HUES64 (cell line): ENCODE measurements around the gene ZNHIT3.

Experiments used
- H3K27ac ChIP-seq: 2 replicates; pipeline ENCODE4 v1.7.0; 2013; ENCODE audit warnings: low read depth, low read length, inconsistent platforms
- H3K27me3 ChIP-seq: 2 replicates; pipeline ENCODE4 v1.6.1; 2013; ENCODE audit warnings: mild to moderate bottlenecking, low read length; ENCODE audit not compliant: insufficient read depth
- H3K36me3 ChIP-seq: 2 replicates; pipeline ENCODE4 v1.6.1; 2013; ENCODE audit warnings: mild to moderate bottlenecking, low read length; ENCODE audit not compliant: insufficient read depth
- H3K4me1 ChIP-seq: 2 replicates; pipeline ENCODE4 v1.6.1; 2013; ENCODE audit warnings: mild to moderate bottlenecking, low read length, moderate library complexity; ENCODE audit not compliant: insufficient read depth
- H3K4me3 ChIP-seq: 2 replicates; pipeline ENCODE4 v1.5.1; 2013; ENCODE audit warnings: mild to moderate bottlenecking, low read length, moderate library complexity
- H3K9ac ChIP-seq: 2 replicates; pipeline ENCODE4 v1.6.1; 2013; ENCODE audit warnings: mild to moderate bottlenecking, low read depth, low read length
- H3K9me3 ChIP-seq: 2 replicates; pipeline ENCODE4 v1.6.1; 2013; ENCODE audit warnings: low read depth, low read length; ENCODE audit not compliant: insufficient read depth
- WGBS: fragments of 150-250, 120-280 bp; methylation state at CpG from one replicate; pipeline ENCODE4 v1.1.7; 2013; ENCODE audit warnings: missing lambda C conversion rate; 5-methylcytosine and 5-hydroxymethylcytosine counted together

Gene ZNHIT3

GRCh38 chr17:36485027-36485426 lies 1.5 kb upstream of the ZNHIT3 start:
- peaks cover 37% of the 10 kb centered on the region for H3K27me3 ChIP-seq
- H3K9ac ChIP-seq = no peak overlapping the region
- H3K27ac ChIP-seq = no peak overlapping the region
- H3K4me1 ChIP-seq = no peaks in the 10 kb centered on the region
- H3K9me3 ChIP-seq = no peaks in the 10 kb centered on the region
- peaks cover 6% of the 10 kb centered on the region for H3K36me3 ChIP-seq
- 92% methylated on average over 8 of the region's 8 CpGs for WGBS
- no peak overlapping the region for H3K4me3 ChIP-seq

- peaks cover 37% of the 10 kb centered on the region for H3K27me3 ChIP-seq
- no peak overlapping the region for H3K9ac ChIP-seq
- peaks cover 6% of the 10 kb centered on the region for H3K36me3 ChIP-seq
- no peak overlapping the region for H3K27ac ChIP-seq
- peak overlapping the region; percentile 74 for H3K4me3 ChIP-seq
- 12% methylated on average over 10 of the region's 10 CpGs for WGBS
- no peaks in the 10 kb centered on the region for H3K9me3 ChIP-seq
- no peaks in the 10 kb centered on the region for H3K4me1 ChIP-seq
Measured at GRCh38 chr17:36485805-36486203, 677 bp upstream of the ZNHIT3 start.

- H3K4me1 ChIP-seq = no peaks in the 10 kb centered on the region
- no peaks in the 10 kb centered on the region for H3K9me3 ChIP-seq
- H3K36me3 ChIP-seq = peaks cover 77% of the 10 kb centered on the region
- no peak overlapping the region for H3K9ac ChIP-seq
- H3K4me3 ChIP-seq = no peak overlapping the region
- WGBS = 94% methylated on average over 1 of the region's 1 CpG
- H3K27me3 ChIP-seq = no peaks in the 10 kb centered on the region
- H3K27ac ChIP-seq = no peak overlapping the region
Measured at GRCh38 chr17:36493956-36494355, 7.5 kb downstream of the ZNHIT3 start.

- no peaks in the 10 kb centered on the region for H3K9me3 ChIP-seq
- no peaks in the 10 kb centered on the region for H3K27me3 ChIP-seq
- H3K27ac ChIP-seq = no peak overlapping the region
- H3K4me3 ChIP-seq = no peak overlapping the region
- H3K9ac ChIP-seq = no peak overlapping the region
- peaks cover 81% of the 10 kb centered on the region for H3K36me3 ChIP-seq
- 96% methylated on average over 4 of the region's 5 CpGs for WGBS
- no peaks in the 10 kb centered on the region for H3K4me1 ChIP-seq
Measured at GRCh38 chr17:36494674-36495073, 8.2 kb downstream of the ZNHIT3 start.

- Histone ChIP-seq H3K27me3 (no peaks in the 10 kb centered on the region), H3K27ac (no peak overlapping the region), H3K9ac (no peak overlapping the region), H3K4me3 (no peak overlapping the region), H3K36me3 (peaks cover 84% of the 10 kb centered on the region), H3K4me1 (no peaks in the 10 kb centered on the region), H3K9me3 (no peaks in the 10 kb centered on the region)
- 91% methylated on average over 3 of the region's 3 CpGs for WGBS
Measured at GRCh38 chr17:36495076-36495578, 8.6 kb downstream of the ZNHIT3 start.

GRCh38 chr17:36496018-36496789 lies 9.7 kb downstream of the ZNHIT3 start:
- H3K36me3 ChIP-seq = peaks cover 93% of the 10 kb centered on the region
- H3K4me1 ChIP-seq = no peaks in the 10 kb centered on the region
- WGBS = 92% methylated on average over 9 of the region's 9 CpGs
- no peaks in the 10 kb centered on the region for H3K27me3 ChIP-seq
- H3K27ac ChIP-seq = peak overlapping the region; percentile 21; the same call in 1 of the 2 replicates
- H3K9ac ChIP-seq = no peak overlapping the region
- H3K9me3 ChIP-seq = no peaks in the 10 kb centered on the region
- no peak overlapping the region for H3K4me3 ChIP-seq

GRCh38 chr17:36498155-36498554 lies 11.7 kb downstream of the ZNHIT3 start:
- no peaks in the 10 kb centered on the region for H3K27me3 ChIP-seq
- no peaks in the 10 kb centered on the region for H3K4me1 ChIP-seq
- 95% methylated on average over 9 of the region's 9 CpGs for WGBS
- H3K27ac ChIP-seq = no peak overlapping the region
- H3K4me3 ChIP-seq = no peak overlapping the region
- H3K9me3 ChIP-seq = no peaks in the 10 kb centered on the region
- no peak overlapping the region for H3K9ac ChIP-seq
- H3K36me3 ChIP-seq = peaks cover 94% of the 10 kb centered on the region

- 95% methylated on average over 7 of the region's 7 CpGs for WGBS
- peaks cover 94% of the 10 kb centered on the region for H3K36me3 ChIP-seq
- no peak overlapping the region for H3K27ac ChIP-seq
- H3K27me3 ChIP-seq = no peaks in the 10 kb centered on the region
- H3K4me3 ChIP-seq = no peak overlapping the region
- H3K4me1 ChIP-seq = no peaks in the 10 kb centered on the region
- no peaks in the 10 kb centered on the region for H3K9me3 ChIP-seq
- no peak overlapping the region for H3K9ac ChIP-seq
Measured at GRCh38 chr17:36498560-36499300, 12.2 kb downstream of the ZNHIT3 start.

- Histone ChIP-seq H3K9me3 (no peaks in the 10 kb centered on the region), H3K27ac (no peak overlapping the region), H3K9ac (no peak overlapping the region), H3K27me3 (no peaks in the 10 kb centered on the region), H3K4me3 (no peak overlapping the region), H3K4me1 (no peaks in the 10 kb centered on the region), H3K36me3 (peaks cover 93% of the 10 kb centered on the region)
- 94% methylated on average over 15 of the region's 15 CpGs for WGBS
Measured at GRCh38 chr17:36500745-36501225, 14.3 kb downstream of the ZNHIT3 start.

- Histone ChIP-seq H3K27ac (no peak overlapping the region), H3K4me1 (no peaks in the 10 kb centered on the region), H3K27me3 (no peaks in the 10 kb centered on the region), H3K9me3 (no peaks in the 10 kb centered on the region), H3K36me3 (peaks cover 93% of the 10 kb centered on the region), H3K9ac (no peak overlapping the region), H3K4me3 (no peak overlapping the region)
- WGBS = 91% methylated on average over 2 of the region's 3 CpGs
Measured at GRCh38 chr17:36501351-36501750, 14.9 kb downstream of the ZNHIT3 start.

- H3K36me3 ChIP-seq = peaks cover 94% of the 10 kb centered on the region
Measured at GRCh38 chr17:36501963-36502362, 15.5 kb downstream of the ZNHIT3 start.

More at GRCh38 chr17:36501963-36502362, 15.5 kb downstream of the ZNHIT3 start:
- H3K4me3 ChIP-seq = no peak overlapping the region
- H3K27me3 ChIP-seq = no peaks in the 10 kb centered on the region
- WGBS = 91% methylated on average over 6 of the region's 6 CpGs
- H3K9ac ChIP-seq = no peak overlapping the region
- H3K27ac ChIP-seq = no peak overlapping the region
- H3K9me3 ChIP-seq = no peaks in the 10 kb centered on the region
- no peaks in the 10 kb centered on the region for H3K4me1 ChIP-seq
